Endothelial cell of umbilical vein (primary cell): ENCODE data around the gene KRT82. TPM values are rescaled to one million over a fixed set of nuclear protein-coding genes. Genes with fewer than 3 reads are reported as not detected.

ENCODE experiments used
- BruUV-seq: library from RNA; stranded (reverse); fragments of 400-500 nt; replicated peaks from 2 replicates; lab custom pipeline; 2021; lab: Mats Ljungman, UMichigan
- CTCF ChIA-PET: fragments of 300-600, 350-600 bp; sonication (Branson Sonifier 250); formaldehyde crosslinking; loops from one replicate; lab custom pipeline; 2021; ENCODE audit warnings: antibody characterized with exemption, inconsistent platforms; lab: Charles Lee
- POLR2A ChIA-PET: fragments of 300-600, 350-600 bp; sonication (Branson Sonifier 250); formaldehyde crosslinking; loops from one replicate; lab custom pipeline; 2021; ENCODE audit warnings: antibody characterized with exemption, inconsistent platforms; lab: Charles Lee
- DNase-seq: peaks from one replicate; pipeline ENCODE4 v3.0.0-alpha.2; 2011; ENCODE audit warnings: low read depth, low spot score
- FAIRE-seq: peaks from 2 replicates; lab custom pipeline; 2011; peaks lifted over from hg19 to GRCh38; lab: Jason Lieb, UNC
- H2AFZ ChIP-seq: 2 replicates; pipeline ENCODE4 v1.6.0; 2012; ENCODE audit warnings: low read depth, low read length, control low read depth, inconsistent platforms
- H3K27ac ChIP-seq: 2 replicates; pipeline ENCODE4 v1.5.1; 2011; ENCODE audit warnings: low read depth, mild to moderate bottlenecking, control low read depth, low read length, moderate library complexity; ENCODE audit not compliant: insufficient read depth
- H3K27me3 ChIP-seq, 2 experiments: 2 replicates each; pipeline versions ENCODE4 v1.6.0 to v1.6.1; 2011; ENCODE audit warnings: low read length in 2 of 2, mixed read lengths in 1 of 2; ENCODE audit not compliant: control insufficient read depth in 2 of 2, insufficient read depth in 2 of 2
- H3K36me3 ChIP-seq, 2 experiments: 2 replicates in 1 of 2; 3 replicates in 1 of 2; pipeline ENCODE4 v1.5.1; 2011; ENCODE audit warnings: low read length in 2 of 2, mild to moderate bottlenecking in 1 of 2, moderate library complexity in 1 of 2; ENCODE audit not compliant: control insufficient read depth in 2 of 2, insufficient read depth in 2 of 2; ENCODE audit errors: extremely low read depth in 1 of 2
- H3K4me1 ChIP-seq: 3 replicates; pipeline ENCODE4 v1.5.1; 2011; ENCODE audit warnings: mild to moderate bottlenecking, low read length; ENCODE audit not compliant: control insufficient read depth, insufficient read depth; ENCODE audit errors: extremely low read depth
- H3K4me2 ChIP-seq: 2 replicates; pipeline ENCODE4 v1.6.1; 2011; ENCODE audit warnings: low read length, control low read depth, mixed read lengths; ENCODE audit not compliant: insufficient read depth
- H3K4me3 ChIP-seq, 3 experiments: fragments of 200-600 bp in 1 of 3; sonication (generic), shearing (Covaris generic) in 1 of 3; replicated peaks in 1 of 3; 2 replicates each; pipeline ENCODE4 v1.5.1; 2011 to 2016; ENCODE audit warnings: control low read depth in 3 of 3, low read length in 3 of 3, mild to moderate bottlenecking in 2 of 3, inconsistent platforms in 1 of 3, low read depth in 1 of 3, moderate library complexity in 1 of 3; ENCODE audit not compliant: insufficient read depth in 1 of 3
- H3K79me2 ChIP-seq: 2 replicates; pipeline ENCODE4 v1.6.0; 2012; ENCODE audit warnings: low read length, inconsistent platforms; ENCODE audit not compliant: control insufficient read depth, insufficient read depth
- H3K9ac ChIP-seq: replicated peaks from 2 replicates; pipeline ENCODE3; 2011; ENCODE audit warnings: low read length, control low read depth; ENCODE audit not compliant: insufficient read depth; ENCODE audit errors: extremely low read depth
- H3K9me1 ChIP-seq: replicated peaks from 3 replicates; pipeline ENCODE4 v1.6.0; 2011; ENCODE audit warnings: mild to moderate bottlenecking, low read length; ENCODE audit not compliant: control insufficient read depth, insufficient read depth; ENCODE audit errors: extremely low read depth
- H3K9me3 ChIP-seq: replicated peaks from 2 replicates; pipeline ENCODE4 v1.5.1; 2012; ENCODE audit warnings: low read length, inconsistent platforms; ENCODE audit not compliant: control insufficient read depth, insufficient read depth
- H4K20me1 ChIP-seq: replicated peaks from 2 replicates; pipeline ENCODE3; 2011; ENCODE audit warnings: mild to moderate bottlenecking, low read length; ENCODE audit not compliant: control insufficient read depth, insufficient read depth; ENCODE audit errors: extremely low read depth
- CTCF ChIP-seq, 2 donors: IDR thresholded peaks; 1 replicate in 1 of 2; 2 replicates in 1 of 2; pipeline ENCODE4 v1.5.1; 2011; ENCODE audit warnings: low read length in 2 of 2, mild to moderate bottlenecking in 2 of 2, moderate library complexity in 2 of 2, control low read depth in 1 of 2, inconsistent platforms in 1 of 2, low read depth in 1 of 2; ENCODE audit not compliant: insufficient read depth in 1 of 2; ENCODE audit errors: extremely low read depth in 1 of 2
- FOS ChIP-seq: IDR thresholded peaks from 2 replicates; pipeline ENCODE4 v1.6.1; 2011; ENCODE audit warnings: mild to moderate bottlenecking, low read length, moderate library complexity, borderline replicate concordance; ENCODE audit not compliant: insufficient read depth
- GATA2 ChIP-seq: IDR thresholded peaks from 2 replicates; pipeline ENCODE4 v1.7.0; 2011; ENCODE audit warnings: low read depth, mild to moderate bottlenecking, moderate library complexity, mixed read lengths, low read length; ENCODE audit not compliant: insufficient read length, insufficient read depth
- MAX ChIP-seq: IDR thresholded peaks from 2 replicates; pipeline ENCODE4 v1.6.1; 2011; ENCODE audit not compliant: insufficient read depth, insufficient read length
- MYC ChIP-seq: IDR thresholded peaks from one replicate; pipeline ENCODE4 v1.6.1; 2011; ENCODE audit warnings: mild to moderate bottlenecking, low read depth, low read length
- POLR2A ChIP-seq: IDR thresholded peaks from 2 replicates; pipeline ENCODE4 v1.6.1; 2012; ENCODE audit warnings: low read depth, mild to moderate bottlenecking, control low read depth, low read length
- POLR2AphosphoS5 ChIP-seq: IDR thresholded peaks from 2 replicates; pipeline ENCODE4 v1.6.1; 2012; ENCODE audit warnings: low read depth, mild to moderate bottlenecking, control low read depth, low read length, moderate library complexity; ENCODE audit not compliant: insufficient read depth
- dilution Hi-C: fragments of 300-500 bp; cut with MboI; formaldehyde crosslinking; loops from one replicate; pipeline ENCODE4 v1.15.0; 2019; ENCODE audit warnings: low sequenced_read_pairs; ENCODE audit not compliant: extremely low pct_ligation_motif_present
- intact Hi-C: fragments of 100-400 bp; cut with micrococcal nuclease; formaldehyde crosslinking; loops from one replicate; pipeline ENCODE4 v1.10.0; 2022
- polyA plus RNA-seq, 4 experiments: library from polyadenylated mRNA; depleted of rRNA in 3 of 4; stranded (reverse) in 3 of 4; unstranded in 1 of 4; fragments of >200 nt; gene quantifications; 2 replicates each; pipeline versions ENCODE4 v1.2.1 to v1.2.3, GENCODE V29; 2011 to 2012; ENCODE audit warnings: missing spikeins in 1 of 4
- total RNA-seq: library from RNA; stranded (reverse); gene quantifications from 2 replicates; pipeline ENCODE4 v1.2.3, GENCODE V29; 2021

The KRT82 gene
- total and polyA plus RNA-seq, 2 donors (not counting 3 experiments of a cell fraction or from before 2014, with no cell fraction given), result not detected

DNA sequence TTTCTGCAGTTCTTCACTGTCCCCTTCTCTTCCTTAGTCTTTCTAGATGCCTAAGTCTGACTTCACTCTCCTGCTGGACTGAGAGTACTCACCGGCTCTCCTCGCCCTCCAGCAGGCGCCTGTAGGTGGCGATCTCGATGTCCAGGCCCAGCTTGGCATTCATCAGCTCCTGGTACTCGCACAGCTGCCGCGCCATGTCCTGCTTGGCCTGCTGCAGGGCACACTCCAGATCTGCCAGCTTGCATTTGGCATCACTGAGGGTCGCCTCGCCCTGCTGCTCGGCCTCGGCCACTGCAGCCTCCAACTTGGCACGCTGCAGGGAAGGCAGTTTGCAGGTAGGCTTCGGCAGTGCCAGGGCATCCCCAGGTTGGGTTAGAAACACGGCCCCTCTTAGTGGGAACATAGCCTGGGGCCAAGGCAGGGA is 25.9 kb downstream of the KRT82 start:
- Histone ChIP-seq H3K4me3 (no peak overlapping the region), H3K9me3 (no peaks in the 10 kb centered on the region), H3K27me3 (peaks cover 2 to 14% of the 10 kb centered on the region in 2 experiments), H3K9ac (no peak overlapping the region), H2AFZ (no peak overlapping the region), H3K36me3 (no peaks in the 10 kb centered on the region), H4K20me1 (no peaks in the 10 kb centered on the region), H3K4me2 (no peak overlapping the region), H3K4me1 (no peaks in the 10 kb centered on the region), H3K79me2 (no peaks in the 10 kb centered on the region), H3K9me1 (no peaks in the 10 kb centered on the region), H3K27ac (no peak overlapping the region)
- FAIRE-seq, result no peak
- POLR2A ChIA-PET, result no interaction called here
- peak; percentile 20 for DNase-seq
- dilution Hi-C loops (no loop called here), intact Hi-C loops (no loop called here)
- CTCF ChIA-PET, result interaction anchor here (0.8 to 2.8 kb wide), 19 partner anchors 8 to 600 kb away, joined by 3 to 28 read pairs (median 5); no protein-coding TSS in a partner anchor
- BruUV-seq, result no TSS peak
- TF ChIP-seq POLR2A (no peak), CTCF (IDR thresholded peaks at IDR 0.05; ENCODE audit: extremely low read depth in 1 of 2, insufficient read depth in 1 of 2, low read depth in 1 of 2, low read length in 2 of 2) (peak; percentile 51 to 68)

- Histone ChIP-seq H3K9ac (no peak overlapping the region), H3K4me1 (no peaks in the 10 kb centered on the region), H3K36me3 (no peaks in the 10 kb centered on the region), H3K9me1 (no peaks in the 10 kb centered on the region), H3K79me2 (no peaks in the 10 kb centered on the region), H3K4me3 (no peak overlapping the region), H3K27ac (no peak overlapping the region), H3K4me2 (no peak overlapping the region), H3K27me3 (peaks cover 2 to 14% of the 10 kb centered on the region in 2 experiments), H4K20me1 (no peaks in the 10 kb centered on the region), H3K9me3 (no peaks in the 10 kb centered on the region), H2AFZ (no peak overlapping the region)
- ChIA-PET CTCF (interaction anchor here (1.0 to 2.8 kb wide), 15 partner anchors 8 to 601 kb away, joined by 3 to 28 read pairs (median 6); no protein-coding TSS in a partner anchor), POLR2A (no interaction called here)
- DNase-seq (no peak), FAIRE-seq (no peak)
- BruUV-seq, result no TSS peak
- intact Hi-C loops, result no loop called here
- TF ChIP-seq GATA2, result no peak
- no peak for TF ChIP-seq POLR2AphosphoS5
- TF ChIP-seq MYC, result no peak
- TF ChIP-seq MAX, result no peak
- no peak for TF ChIP-seq FOS
- dilution Hi-C loops, result no loop called here
Measured at GRCh38 chr12:52379536-52379935, 26.6 kb downstream of the KRT82 start.
